Measurements from ENCODE around the gene R3HDML.
"Not testable (repeated sequence)": the region's sequence is repeated elsewhere in the genome, so short reads cannot be mapped to it uniquely, and the experiment has no call there.

The R3HDML gene

DNA sequence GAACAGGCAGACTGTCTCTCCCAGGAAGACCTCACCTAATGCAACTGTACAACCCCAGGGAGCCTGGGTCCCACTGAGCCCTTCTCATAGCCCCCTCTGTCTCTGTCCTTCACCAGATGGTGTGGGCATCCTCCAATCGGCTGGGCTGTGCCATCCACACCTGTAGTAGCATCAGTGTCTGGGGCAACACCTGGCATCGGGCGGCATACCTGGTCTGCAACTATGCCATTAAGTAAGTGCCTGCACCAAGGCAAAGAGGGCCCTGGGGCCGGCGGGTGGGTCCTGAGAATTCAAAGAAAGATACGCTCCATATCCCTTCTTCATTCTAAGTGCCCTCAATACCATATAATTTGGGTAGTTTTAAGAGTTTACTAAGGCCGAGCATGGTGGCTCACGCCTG, 8.3 kb downstream of the R3HDML start:
- peaks cover 22% of the 10 kb centered on the region for H3K4me1 Mint-ChIP-seq
- TF ChIP-seq, protein P1, sequence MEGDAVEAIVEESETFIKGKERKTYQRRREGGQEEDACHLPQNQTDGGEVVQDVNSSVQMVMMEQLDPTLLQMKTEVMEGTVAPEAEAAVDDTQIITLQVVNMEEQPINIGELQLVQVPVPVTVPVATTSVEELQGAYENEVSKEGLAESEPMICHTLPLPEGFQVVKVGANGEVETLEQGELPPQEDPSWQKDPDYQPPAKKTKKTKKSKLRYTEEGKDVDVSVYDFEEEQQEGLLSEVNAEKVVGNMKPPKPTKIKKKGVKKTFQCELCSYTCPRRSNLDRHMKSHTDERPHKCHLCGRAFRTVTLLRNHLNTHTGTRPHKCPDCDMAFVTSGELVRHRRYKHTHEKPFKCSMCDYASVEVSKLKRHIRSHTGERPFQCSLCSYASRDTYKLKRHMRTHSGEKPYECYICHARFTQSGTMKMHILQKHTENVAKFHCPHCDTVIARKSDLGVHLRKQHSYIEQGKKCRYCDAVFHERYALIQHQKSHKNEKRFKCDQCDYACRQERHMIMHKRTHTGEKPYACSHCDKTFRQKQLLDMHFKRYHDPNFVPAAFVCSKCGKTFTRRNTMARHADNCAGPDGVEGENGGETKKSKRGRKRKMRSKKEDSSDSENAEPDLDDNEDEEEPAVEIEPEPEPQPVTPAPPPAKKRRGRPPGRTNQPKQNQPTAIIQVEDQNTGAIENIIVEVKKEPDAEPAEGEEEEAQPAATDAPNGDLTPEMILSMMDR (IDR thresholded peaks at IDR 0.05), result no peak
- H3K27me3 Mint-ChIP-seq (ENCODE audit: low read depth, poor library complexity), result no peaks in the 10 kb centered on the region
- H3K9me3 Mint-ChIP-seq, result no peaks in the 10 kb centered on the region
- H3K4me3 Mint-ChIP-seq, result no peak overlapping the region
- DNase-seq, result no peak
- no peak overlapping the region for H3K27ac Mint-ChIP-seq
- H3K36me3 Mint-ChIP-seq (ENCODE audit: low read depth), result no peaks in the 10 kb centered on the region

DNA sequence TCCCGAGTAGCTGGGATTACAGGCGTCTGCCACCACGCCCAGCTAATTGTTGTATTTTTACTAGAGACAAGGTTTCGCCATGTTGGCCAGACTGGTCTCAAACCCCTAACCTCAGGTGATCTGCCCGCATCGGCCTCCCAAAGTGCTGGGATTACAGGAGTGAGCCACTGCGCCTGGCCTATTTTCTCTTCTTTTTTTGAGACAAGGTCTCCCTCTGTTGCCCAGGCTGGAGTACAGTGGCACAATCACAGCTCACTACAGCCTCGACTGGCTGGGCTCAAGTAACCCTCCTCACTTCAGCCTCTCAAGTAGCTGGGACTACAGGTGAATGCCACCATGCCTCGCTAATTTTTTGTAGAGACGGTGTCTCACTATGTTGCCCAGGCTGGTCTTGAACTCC, 9.1 kb downstream of the R3HDML start:
- not testable (repeated sequence) for H3K36me3 Mint-ChIP-seq (ENCODE audit: low read depth); H3K27me3 Mint-ChIP-seq (ENCODE audit: low read depth, poor library complexity); H3K27ac Mint-ChIP-seq; DNase-seq; H3K9me3 Mint-ChIP-seq; H3K4me3 Mint-ChIP-seq
- H3K4me1 Mint-ChIP-seq, result peaks cover 22% of the 10 kb centered on the region

DNA sequence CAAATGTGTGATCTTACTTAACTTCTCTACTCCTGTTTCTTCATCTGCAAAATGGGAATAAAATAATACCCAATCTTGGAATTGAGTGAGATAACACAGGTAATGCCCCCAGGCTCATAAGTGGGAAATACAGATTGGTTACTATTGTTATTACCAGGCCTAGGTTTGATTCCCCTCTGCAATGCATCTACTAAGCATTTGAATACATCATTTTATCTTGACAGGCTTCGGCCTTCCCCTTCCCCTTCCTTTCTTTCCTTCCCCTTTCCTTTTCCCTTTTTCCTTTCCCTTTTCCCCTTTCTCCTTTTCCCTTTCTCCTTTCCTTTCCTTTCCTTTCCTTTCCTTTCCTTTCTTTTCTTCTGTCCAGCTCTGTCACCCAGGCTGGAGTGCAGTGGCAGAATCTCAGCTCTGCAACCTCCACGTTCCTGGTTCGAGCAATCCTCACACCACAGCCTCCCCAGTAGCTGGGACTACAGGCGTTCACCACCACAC, 11.4 kb downstream of the R3HDML start:
- TF ChIP-seq, protein P1 (IDR thresholded peaks at IDR 0.05), result no peak
- no peak for DNase-seq
- Mint-ChIP-seq H3K27ac (peak overlapping the region; percentile 74), H3K4me1 (peaks cover 15% of the 10 kb centered on the region), H3K4me3 (no peak overlapping the region), H3K36me3 (ENCODE audit: low read depth) (no peaks in the 10 kb centered on the region), H3K9me3 (no peaks in the 10 kb centered on the region), H3K27me3 (ENCODE audit: low read depth, poor library complexity) (no peaks in the 10 kb centered on the region)

DNA sequence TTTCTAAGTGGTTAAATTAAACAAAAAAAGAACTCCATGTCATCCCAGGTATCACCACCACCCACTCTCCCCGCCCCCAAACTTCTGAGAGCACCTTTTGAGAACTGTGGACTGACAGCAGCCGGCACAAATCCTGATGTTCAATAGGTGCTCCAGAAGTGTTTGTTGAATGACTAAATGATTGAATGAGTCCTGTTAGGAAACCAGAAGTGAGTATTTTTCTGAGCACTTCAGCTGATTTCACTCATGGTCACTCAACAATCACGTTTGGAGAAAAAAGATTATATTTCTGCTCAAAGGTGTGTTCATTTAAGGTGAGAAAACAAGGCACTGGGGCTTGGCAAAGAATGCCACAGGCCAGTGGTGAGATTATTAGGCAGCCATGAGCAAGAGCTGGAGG, 12.5 kb downstream of the R3HDML start:
- Mint-ChIP-seq H3K4me3 (no peak overlapping the region), H3K4me1 (peaks cover 8% of the 10 kb centered on the region), H3K27ac (no peak overlapping the region), H3K9me3 (no peaks in the 10 kb centered on the region), H3K36me3 (ENCODE audit: low read depth) (no peaks in the 10 kb centered on the region), H3K27me3 (ENCODE audit: low read depth, poor library complexity) (no peaks in the 10 kb centered on the region)
- TF ChIP-seq, protein P1 (IDR thresholded peaks at IDR 0.05), result no peak
- DNase-seq, result no peak

DNA sequence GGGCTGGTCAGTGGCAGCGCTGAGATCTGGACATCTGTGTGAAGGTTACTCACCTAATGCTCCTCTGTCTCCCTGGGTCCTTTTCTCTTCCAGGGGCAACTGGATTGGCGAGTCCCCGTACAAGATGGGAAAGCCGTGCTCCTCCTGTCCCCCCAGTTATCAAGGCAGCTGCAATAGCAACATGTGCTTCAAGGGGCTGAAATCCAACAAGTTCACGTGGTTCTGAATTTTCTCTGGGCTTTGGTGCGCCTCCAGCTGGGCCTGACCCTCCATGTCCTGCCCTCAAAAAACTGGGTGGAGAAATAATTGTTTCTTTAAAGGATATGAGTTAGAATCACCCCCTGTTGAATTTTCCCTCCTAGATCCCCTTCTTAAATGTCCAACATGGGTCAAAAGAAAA, 13.7 kb downstream of the R3HDML start:
- TF ChIP-seq, protein P1 (IDR thresholded peaks at IDR 0.05), result no peak
- H3K4me1 Mint-ChIP-seq, result peaks cover 8% of the 10 kb centered on the region

DNA sequence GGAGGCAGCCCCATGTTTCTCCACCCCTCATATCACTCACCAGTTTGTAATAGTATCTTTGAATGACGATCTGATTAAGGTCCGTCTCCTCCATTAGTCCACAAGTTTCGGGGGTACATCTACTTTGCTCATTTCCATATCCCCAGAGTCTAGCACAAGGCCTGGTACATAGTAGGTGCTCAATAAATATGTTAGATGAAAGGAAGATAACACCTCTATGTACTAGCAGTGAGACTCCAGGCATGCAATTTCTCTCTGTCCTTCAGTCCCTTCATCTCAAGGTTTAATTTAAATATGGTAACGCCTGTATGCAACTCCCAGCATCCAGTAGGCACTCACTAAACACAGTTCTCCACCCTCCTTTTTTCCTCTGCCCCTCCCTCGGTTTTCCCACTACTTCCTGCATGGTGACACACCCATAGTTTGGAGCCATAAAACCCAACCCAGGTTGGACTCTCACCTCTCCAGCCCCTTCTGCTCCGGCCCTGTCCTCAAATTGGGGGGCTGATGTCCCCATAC, 18.2 kb downstream of the R3HDML start:
- no peaks in the 10 kb centered on the region for H3K9me3 Mint-ChIP-seq
- no peaks in the 10 kb centered on the region for H3K36me3 Mint-ChIP-seq (ENCODE audit: low read depth)
- H3K27ac Mint-ChIP-seq, result no peak overlapping the region
- peaks cover 8% of the 10 kb centered on the region for H3K4me1 Mint-ChIP-seq
- no peaks in the 10 kb centered on the region for H3K27me3 Mint-ChIP-seq (ENCODE audit: low read depth, poor library complexity)
- TF ChIP-seq, protein P1 (IDR thresholded peaks at IDR 0.05), result no peak
- no peak for DNase-seq
- H3K4me3 Mint-ChIP-seq, result no peak overlapping the region

More for the DNA sequence above, 13.7 kb downstream of the R3HDML start:
- Mint-ChIP-seq H3K4me3 (no peak overlapping the region), H3K27ac (no peak overlapping the region), H3K36me3 (ENCODE audit: low read depth) (no peaks in the 10 kb centered on the region), H3K27me3 (ENCODE audit: low read depth, poor library complexity) (no peaks in the 10 kb centered on the region), H3K9me3 (no peaks in the 10 kb centered on the region)
- no peak for DNase-seq

Data from nephron progenitor cell (in vitro differentiated cells).